IPS-20b (cell line): ENCODE results near the gene LGR6.

Experiments used
- H3K27ac ChIP-seq: one replicate; pipeline ENCODE4 v1.5.1; 2013; ENCODE audit warnings: low read length
- H3K27me3 ChIP-seq: 2 replicates; pipeline ENCODE4 v1.6.1; 2013; ENCODE audit warnings: mild to moderate bottlenecking, low read length, inconsistent platforms; ENCODE audit not compliant: insufficient read depth
- H3K36me3 ChIP-seq: 2 replicates; pipeline ENCODE4 v1.6.1; 2013; ENCODE audit warnings: low read depth, mild to moderate bottlenecking, inconsistent platforms, low read length, moderate library complexity; ENCODE audit not compliant: insufficient read depth
- H3K4me1 ChIP-seq: 2 replicates; pipeline ENCODE4 v1.6.1; 2013; ENCODE audit warnings: mild to moderate bottlenecking, control low read depth, inconsistent platforms, low read length, moderate library complexity; ENCODE audit not compliant: insufficient read depth
- H3K4me3 ChIP-seq: 2 replicates; pipeline ENCODE4 v1.5.1; 2013; ENCODE audit warnings: mild to moderate bottlenecking, low read length, inconsistent platforms
- H3K9ac ChIP-seq: 2 replicates; pipeline ENCODE4 v1.6.1; 2013; ENCODE audit warnings: low read depth, mild to moderate bottlenecking, inconsistent platforms, low read length, moderate library complexity
- H3K9me3 ChIP-seq: 2 replicates; pipeline ENCODE4 v1.6.1; 2013; ENCODE audit warnings: mild to moderate bottlenecking, low read depth, low read length, inconsistent platforms; ENCODE audit not compliant: insufficient read depth

The LGR6 gene

DNA sequence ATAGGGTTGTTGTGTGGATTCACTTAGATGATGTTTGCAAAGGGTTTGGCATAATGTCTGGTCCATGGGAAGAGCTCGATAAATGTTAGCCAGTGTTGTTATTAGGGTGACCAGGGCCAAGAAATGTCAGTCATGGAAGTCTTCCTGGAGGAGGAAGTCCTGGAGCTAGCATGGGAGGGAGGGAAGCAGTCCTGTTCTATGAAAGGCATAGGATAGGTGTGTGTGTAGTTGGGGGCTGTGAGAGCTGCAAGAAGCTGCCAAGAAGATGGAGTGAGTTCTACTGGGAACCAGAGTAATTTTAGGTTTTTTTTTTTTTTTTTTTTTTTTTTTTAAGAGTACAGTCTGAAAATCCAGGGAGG lies 4.7 kb downstream of the LGR6 start:
- no peaks in the 10 kb centered on the region for H3K9me3 ChIP-seq
- peaks cover 37% of the 10 kb centered on the region for H3K27me3 ChIP-seq
- H3K4me1 ChIP-seq: no peaks in the 10 kb centered on the region
- H3K9ac ChIP-seq: no peak overlapping the region
- no peak overlapping the region for H3K4me3 ChIP-seq
- no peaks in the 10 kb centered on the region for H3K36me3 ChIP-seq
- no peak overlapping the region for H3K27ac ChIP-seq

DNA sequence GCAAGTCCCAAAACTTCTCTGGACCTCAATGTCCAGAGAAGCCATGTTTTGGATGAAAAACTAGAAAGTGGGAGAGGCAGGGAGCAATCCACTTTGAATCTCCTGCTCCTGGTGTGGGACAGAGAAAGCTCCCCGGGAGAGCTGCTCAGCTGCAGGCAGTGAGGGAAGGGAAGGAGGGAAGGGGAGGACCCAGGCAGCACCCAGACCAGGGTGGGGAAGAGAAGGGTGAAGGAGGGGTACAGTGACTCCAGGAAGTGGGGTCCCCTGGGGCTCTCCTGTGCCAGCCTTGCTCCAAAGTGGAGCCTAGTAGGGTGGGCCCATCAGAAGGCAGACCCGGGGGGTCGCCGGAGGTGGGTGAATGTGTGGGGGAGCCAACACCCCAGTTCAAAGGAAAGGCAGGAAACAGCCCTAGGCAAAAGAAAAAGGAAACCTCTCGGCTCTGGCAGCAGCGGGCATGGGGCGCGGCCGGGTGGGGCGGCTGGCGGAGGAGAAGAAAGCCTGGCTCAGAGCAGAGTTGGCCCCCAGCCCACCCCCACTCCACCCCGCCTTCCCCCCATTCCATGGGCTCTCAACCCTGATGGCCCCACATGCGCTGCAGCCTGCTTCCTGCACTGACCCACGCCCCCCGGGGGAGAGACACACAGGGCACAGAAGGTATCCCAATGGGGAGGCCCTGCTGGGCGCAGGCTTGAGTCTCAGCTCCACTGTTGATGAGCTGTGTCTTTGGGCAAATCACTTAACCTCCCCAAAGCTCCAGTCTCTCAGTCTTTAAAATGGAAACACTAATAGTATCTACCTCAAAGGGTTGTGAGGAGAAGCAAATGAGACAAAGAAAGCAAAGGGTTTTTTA lies 5.7 kb downstream of the LGR6 start:
- H3K9me3 ChIP-seq: no peaks in the 10 kb centered on the region
- peaks cover 28% of the 10 kb centered on the region for H3K27me3 ChIP-seq
- no peak overlapping the region for H3K27ac ChIP-seq
- no peaks in the 10 kb centered on the region for H3K36me3 ChIP-seq
- no peak overlapping the region for H3K4me3 ChIP-seq
- H3K9ac ChIP-seq: no peak overlapping the region
- no peaks in the 10 kb centered on the region for H3K4me1 ChIP-seq

DNA sequence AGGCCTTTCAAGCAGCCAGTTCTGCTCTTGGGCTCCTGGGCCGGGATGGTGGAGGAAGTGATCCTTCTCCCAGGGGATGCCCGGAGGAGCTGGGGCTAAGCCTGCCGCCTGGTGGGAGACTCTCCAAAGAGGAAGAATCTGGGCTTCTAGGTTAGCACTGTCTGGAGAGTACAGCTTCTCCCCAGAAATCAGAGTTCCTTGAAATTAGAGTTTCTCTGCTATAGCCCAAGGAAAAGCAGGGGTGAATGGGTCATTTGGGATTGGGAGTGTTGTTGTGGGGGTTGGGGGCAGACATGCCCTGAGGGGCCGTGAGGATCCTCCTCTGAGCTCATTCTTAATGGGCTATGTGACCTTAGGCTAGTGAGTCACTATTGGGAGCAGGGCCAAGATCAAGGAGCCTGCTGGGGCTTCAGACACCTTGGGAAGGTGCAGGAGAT lies 6.5 kb downstream of the LGR6 start:
- Histone ChIP-seq H3K9ac (no peak overlapping the region), H3K36me3 (no peaks in the 10 kb centered on the region), H3K9me3 (no peaks in the 10 kb centered on the region), H3K4me1 (no peaks in the 10 kb centered on the region), H3K27ac (no peak overlapping the region), H3K27me3 (peaks cover 20% of the 10 kb centered on the region), H3K4me3 (no peak overlapping the region)

DNA sequence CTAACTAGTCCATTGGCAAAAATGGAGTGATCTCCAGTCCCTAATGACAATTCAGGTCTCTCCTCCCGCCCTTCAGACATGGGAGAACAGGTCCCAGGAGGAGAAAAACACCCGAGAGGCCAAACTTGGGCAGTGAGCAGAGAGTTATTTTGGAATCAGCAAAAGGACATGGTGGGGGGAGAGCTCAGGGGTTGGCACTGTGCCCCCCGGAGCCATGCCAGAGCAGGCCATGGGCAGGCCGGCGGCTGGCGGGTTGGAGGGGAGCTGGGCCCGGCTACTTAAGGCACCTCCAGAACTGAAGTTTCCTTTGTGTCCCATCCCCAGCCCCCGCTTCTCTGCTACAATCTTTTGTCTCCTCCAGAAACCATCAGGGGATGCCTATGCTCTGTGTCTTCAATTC lies 7.1 kb downstream of the LGR6 start:
- Histone ChIP-seq H3K36me3 (no peaks in the 10 kb centered on the region), H3K4me3 (no peak overlapping the region), H3K27ac (no peak overlapping the region), H3K27me3 (peaks cover 14% of the 10 kb centered on the region), H3K4me1 (no peaks in the 10 kb centered on the region), H3K9me3 (no peaks in the 10 kb centered on the region), H3K9ac (no peak overlapping the region)

DNA sequence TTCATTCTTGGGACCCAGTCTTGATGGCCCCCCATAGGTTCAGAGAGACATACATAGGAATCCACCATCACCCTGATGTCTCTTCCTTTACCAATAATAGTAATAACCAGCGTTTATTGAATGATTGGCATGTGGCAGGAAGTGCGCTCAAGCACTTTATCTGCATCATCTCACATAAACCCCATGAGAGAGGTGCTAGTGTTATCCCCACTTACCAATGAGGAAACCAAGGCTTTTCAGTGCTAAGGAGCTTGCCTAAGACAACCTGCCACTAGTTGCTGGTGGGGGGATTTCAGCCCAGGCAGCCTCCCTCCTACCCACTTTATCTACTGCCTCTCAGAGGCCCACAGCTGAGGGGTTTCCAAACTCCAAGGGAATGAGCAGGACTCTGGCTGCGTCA lies 7.7 kb downstream of the LGR6 start:
- Histone ChIP-seq H3K4me3 (no peak overlapping the region), H3K9ac (no peak overlapping the region), H3K27ac (no peak overlapping the region), H3K4me1 (no peaks in the 10 kb centered on the region), H3K9me3 (no peaks in the 10 kb centered on the region), H3K27me3 (peaks cover 8% of the 10 kb centered on the region; the same call in 1 of the 2 replicates), H3K36me3 (no peaks in the 10 kb centered on the region)

DNA sequence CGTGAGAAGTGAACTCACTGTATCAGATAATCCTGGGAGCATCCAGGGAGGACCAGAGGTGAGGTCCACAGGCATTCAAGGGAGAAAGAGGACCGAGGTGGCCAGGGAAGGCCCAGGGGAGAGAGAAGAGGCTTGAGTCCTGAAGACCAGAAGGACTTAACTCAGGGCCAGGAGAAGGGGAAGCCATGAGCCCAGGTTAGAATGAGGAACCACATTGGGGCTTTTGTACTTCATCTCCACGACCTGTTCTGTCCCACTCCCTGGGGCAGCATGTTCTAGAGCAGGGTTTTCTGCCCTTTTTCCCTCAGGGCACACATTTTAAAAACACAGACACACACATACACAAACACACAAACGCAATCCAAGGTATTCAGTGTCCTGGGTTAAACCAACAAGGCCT lies 8.4 kb downstream of the LGR6 start:
- no peak overlapping the region for H3K27ac ChIP-seq
- no peak overlapping the region for H3K4me3 ChIP-seq
- no peak overlapping the region for H3K9ac ChIP-seq
- no peaks in the 10 kb centered on the region for H3K36me3 ChIP-seq
- no peaks in the 10 kb centered on the region for H3K9me3 ChIP-seq
- no peaks in the 10 kb centered on the region for H3K4me1 ChIP-seq
- 0 out of 2 replicates have a peak, but pooled peaks cover 1% of the 10 kb centered on the region for H3K27me3 ChIP-seq

DNA sequence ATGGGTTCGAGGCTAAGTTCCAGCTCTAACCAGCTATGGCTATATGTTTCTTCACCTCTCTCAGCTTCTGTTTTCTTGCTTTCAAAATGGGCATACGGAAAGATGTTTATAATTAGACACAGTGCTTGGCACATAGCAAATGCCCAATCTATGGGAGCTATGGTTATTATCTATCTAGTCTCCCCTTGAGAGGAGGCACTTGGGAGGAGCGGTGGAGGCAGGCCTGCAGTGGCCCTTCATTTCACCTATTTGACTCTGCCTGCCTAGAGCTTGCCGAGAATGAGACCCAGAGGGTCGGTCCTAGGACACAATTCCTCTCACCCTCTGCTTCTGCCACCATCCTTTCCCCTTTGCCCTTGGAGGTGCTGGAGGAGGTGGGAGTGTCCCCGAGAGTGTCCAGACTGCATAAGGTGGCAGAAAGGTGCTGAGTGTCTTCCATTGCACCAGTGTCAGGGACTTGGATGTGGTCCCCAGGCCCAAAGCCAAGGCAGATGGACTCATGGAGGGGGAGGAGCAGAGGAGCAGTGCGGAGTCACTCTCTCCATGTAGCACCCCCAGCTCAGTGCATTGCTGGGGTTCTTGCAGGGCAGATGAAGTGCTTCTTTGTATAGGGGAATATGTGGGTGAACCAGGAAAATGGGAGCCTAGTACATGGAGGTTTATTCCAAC lies 9.0 kb downstream of the LGR6 start:
- Histone ChIP-seq H3K27ac (no peak overlapping the region), H3K4me1 (no peaks in the 10 kb centered on the region), H3K27me3 (no peaks in the 10 kb centered on the region), H3K36me3 (no peaks in the 10 kb centered on the region), H3K4me3 (no peak overlapping the region), H3K9ac (no peak overlapping the region), H3K9me3 (no peaks in the 10 kb centered on the region)

DNA sequence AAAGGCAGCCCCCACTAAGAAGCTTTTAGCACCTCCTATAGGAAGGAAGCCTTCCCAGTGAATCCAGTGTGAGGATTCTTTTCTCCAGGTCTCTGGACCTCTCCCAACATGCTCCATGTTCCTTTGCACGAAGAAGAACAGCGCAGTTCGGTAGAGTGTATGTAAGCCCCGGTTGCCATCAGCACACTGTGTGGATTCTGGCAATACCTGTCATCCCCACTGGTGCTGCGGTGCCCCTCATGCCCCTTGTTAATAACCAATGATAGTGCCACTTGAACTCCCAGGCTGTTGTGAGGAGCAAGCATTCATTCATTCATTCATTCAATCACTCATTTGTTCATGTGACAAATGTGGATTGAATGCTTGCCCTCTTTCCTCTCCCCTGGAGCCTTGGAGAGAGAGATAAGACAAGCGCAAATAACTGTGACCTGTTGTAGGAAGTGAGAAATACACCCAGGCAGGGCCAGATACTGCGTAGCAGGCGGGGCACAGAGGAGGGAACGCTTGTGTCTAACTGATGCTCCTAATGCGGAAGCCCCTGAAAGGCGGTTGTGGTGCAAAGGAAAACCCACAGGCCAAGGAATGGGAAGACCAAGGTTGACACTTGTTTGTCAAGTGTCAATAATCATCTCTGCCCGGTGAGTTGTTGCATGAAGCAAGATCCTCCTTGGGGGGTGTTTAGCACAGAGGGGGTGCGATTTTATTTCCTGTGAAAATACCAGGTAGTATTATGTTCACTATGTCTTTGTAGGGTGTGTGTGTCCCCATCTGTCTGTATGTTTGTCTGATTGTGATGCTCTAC lies 9.8 kb downstream of the LGR6 start:
- H3K27ac ChIP-seq: no peak overlapping the region
- no peaks in the 10 kb centered on the region for H3K4me1 ChIP-seq
- H3K9ac ChIP-seq: no peak overlapping the region
- H3K36me3 ChIP-seq: no peaks in the 10 kb centered on the region
- H3K4me3 ChIP-seq: no peak overlapping the region
- H3K9me3 ChIP-seq: no peaks in the 10 kb centered on the region
- no peaks in the 10 kb centered on the region for H3K27me3 ChIP-seq

DNA sequence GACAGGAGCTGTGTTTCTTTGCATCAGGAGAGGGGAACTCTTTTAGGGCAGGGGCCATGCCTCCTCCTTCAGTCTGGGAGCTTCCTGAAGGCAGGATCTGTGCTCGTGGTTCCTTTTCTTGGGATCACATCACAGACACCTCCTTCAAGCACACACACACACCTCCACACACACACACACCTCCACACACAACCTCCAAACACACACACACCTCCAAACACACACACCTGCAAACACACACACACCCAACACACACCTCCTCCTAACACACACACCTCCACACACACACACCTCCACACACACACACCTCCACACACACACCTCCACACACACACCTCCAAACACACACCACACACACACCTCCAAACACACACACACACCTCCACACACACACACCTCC lies 10.5 kb downstream of the LGR6 start:
- Histone ChIP-seq H3K4me1 (no peaks in the 10 kb centered on the region), H3K9me3 (no peaks in the 10 kb centered on the region), H3K4me3 (no peak overlapping the region), H3K27me3 (no peaks in the 10 kb centered on the region), H3K36me3 (no peaks in the 10 kb centered on the region), H3K9ac (no peak overlapping the region), H3K27ac (no peak overlapping the region)

DNA sequence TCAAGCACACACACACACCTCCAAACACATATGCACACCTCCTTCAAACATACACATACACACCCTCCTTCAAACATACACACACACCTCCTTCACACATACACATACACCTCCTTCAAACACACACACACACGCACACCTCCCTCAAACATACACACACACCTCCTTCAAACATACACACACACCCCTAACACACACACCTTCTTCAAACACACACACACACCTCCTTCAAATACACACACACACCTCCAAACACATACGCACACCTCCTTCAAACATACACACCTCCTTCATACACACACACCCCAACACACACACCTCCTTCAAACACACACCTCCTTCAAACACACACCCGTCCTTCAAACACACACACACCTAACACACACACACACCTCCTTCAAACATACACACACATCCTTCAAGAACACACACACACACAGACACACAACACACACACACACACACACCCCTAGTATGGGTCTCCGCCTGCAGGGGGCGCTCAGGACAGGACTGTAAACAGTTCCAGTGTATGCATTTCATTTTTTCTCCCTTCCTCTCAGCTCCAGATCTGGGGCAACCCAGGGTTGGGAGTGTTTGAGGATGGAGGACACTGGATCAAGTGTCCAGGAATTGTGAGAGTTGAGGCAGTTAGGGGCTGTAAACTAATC lies 12.1 kb downstream of the LGR6 start:
- Histone ChIP-seq H3K9ac (no peak overlapping the region), H3K36me3 (no peaks in the 10 kb centered on the region), H3K9me3 (no peaks in the 10 kb centered on the region), H3K4me3 (no peak overlapping the region), H3K27ac (no peak overlapping the region), H3K27me3 (no peaks in the 10 kb centered on the region), H3K4me1 (no peaks in the 10 kb centered on the region)

DNA sequence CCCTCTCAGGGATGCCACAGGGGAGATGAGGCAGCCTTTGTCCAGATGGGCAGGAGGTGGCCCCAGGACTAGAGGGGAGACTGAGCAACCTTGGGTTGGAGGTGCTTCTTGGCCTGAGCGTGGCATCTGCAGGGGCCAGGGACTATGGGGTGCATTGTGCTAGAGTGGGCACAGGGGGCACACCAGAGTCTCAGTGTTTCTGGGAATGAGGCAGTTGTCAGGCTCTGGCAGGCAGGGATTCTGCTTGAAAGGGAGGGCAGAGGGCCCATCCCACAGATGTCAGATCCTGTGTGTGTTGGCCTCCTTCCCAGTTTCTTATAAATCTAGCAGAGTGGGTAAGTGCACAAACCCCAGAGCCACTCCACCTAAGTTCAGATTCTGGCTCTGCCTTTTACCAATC lies 13.7 kb downstream of the LGR6 start:
- H3K9ac ChIP-seq: no peak overlapping the region
- H3K27me3 ChIP-seq: no peaks in the 10 kb centered on the region
- H3K27ac ChIP-seq: no peak overlapping the region
- H3K4me1 ChIP-seq: no peaks in the 10 kb centered on the region
- no peaks in the 10 kb centered on the region for H3K36me3 ChIP-seq
- H3K9me3 ChIP-seq: no peaks in the 10 kb centered on the region
- H3K4me3 ChIP-seq: no peak overlapping the region
